Mesenchymal stem cell (in vitro differentiated cells and primary cell): ENCODE results near the gene MEG3.
A peak's percentile ranks its signal among the peaks of the same experiment; 100 is the strongest.

Experiments
- DNase-seq: peaks from one replicate; pipeline ENCODE4 v3.0.0-alpha.2; 2013
- H2AFZ ChIP-seq: one replicate; pipeline ENCODE4 v1.6.1; 2013; ENCODE audit warnings: low read depth, mild to moderate bottlenecking, control low read depth, inconsistent platforms, low read length, moderate library complexity
- H2AK5ac ChIP-seq: 2 replicates; pipeline ENCODE4 v1.6.1; 2013; ENCODE audit warnings: low read length, moderate library complexity, mild to moderate bottlenecking, inconsistent platforms; ENCODE audit not compliant: severe bottlenecking
- H2BK120ac ChIP-seq: one replicate; pipeline ENCODE4 v1.6.1; 2013; ENCODE audit warnings: low read depth, mild to moderate bottlenecking, inconsistent platforms, low read length, moderate library complexity
- H2BK12ac ChIP-seq, 2 experiments: one replicate each; pipeline ENCODE4 v1.6.1; 2013; ENCODE audit warnings: inconsistent platforms in 2 of 2, low read length in 2 of 2, mild to moderate bottlenecking in 2 of 2, moderate library complexity in 2 of 2, control low read depth in 1 of 2
- H2BK15ac ChIP-seq: one replicate; pipeline ENCODE4 v1.6.1; 2013; ENCODE audit warnings: mild to moderate bottlenecking, low read depth, inconsistent platforms; ENCODE audit not compliant: poor library complexity, severe bottlenecking
- H2BK5ac ChIP-seq: 2 replicates; pipeline ENCODE4 v1.6.1; 2013; ENCODE audit warnings: low read depth, mild to moderate bottlenecking, low read length, control low read depth, inconsistent platforms; ENCODE audit not compliant: poor library complexity, severe bottlenecking
- H3K14ac ChIP-seq, 2 experiments: one replicate each; pipeline ENCODE4 v1.6.1; 2013; ENCODE audit warnings: inconsistent platforms in 2 of 2, low read length in 2 of 2, control low read depth in 1 of 2, mild to moderate bottlenecking in 1 of 2, moderate library complexity in 1 of 2
- H3K18ac ChIP-seq, 2 experiments: one replicate each; pipeline ENCODE4 v1.6.1; 2013; ENCODE audit warnings: inconsistent platforms in 2 of 2, low read length in 2 of 2, control low read depth in 1 of 2, low read depth in 1 of 2, mild to moderate bottlenecking in 1 of 2
- H3K23ac ChIP-seq, 2 experiments: one replicate each; pipeline ENCODE4 v1.6.1; 2013; ENCODE audit warnings: inconsistent platforms in 2 of 2, low read length in 2 of 2, mild to moderate bottlenecking in 2 of 2, moderate library complexity in 2 of 2, control low read depth in 1 of 2
- H3K27ac ChIP-seq: 2 replicates; pipeline ENCODE4 v1.5.1; 2013; ENCODE audit warnings: mild to moderate bottlenecking, moderate library complexity, low read length, control low read depth, inconsistent platforms; ENCODE audit not compliant: poor library complexity, severe bottlenecking
- H3K27me3 ChIP-seq, 2 experiments: 2 replicates each; pipeline versions ENCODE4 v1.6.1 to v1.7.0; 2013; ENCODE audit warnings: low read length in 2 of 2, mild to moderate bottlenecking in 2 of 2, moderate library complexity in 2 of 2, control low read depth in 1 of 2, inconsistent platforms in 1 of 2; ENCODE audit not compliant: control insufficient read depth in 1 of 2, insufficient read depth in 1 of 2
- H3K36me3 ChIP-seq, 2 experiments: 2 replicates each; pipeline versions ENCODE4 v1.6.1 to v1.7.0; 2013; ENCODE audit warnings: low read length in 2 of 2, control low read depth in 1 of 2, inconsistent platforms in 1 of 2, low read depth in 1 of 2, mild to moderate bottlenecking in 1 of 2; ENCODE audit not compliant: insufficient read depth in 2 of 2, control insufficient read depth in 1 of 2
- H3K4ac ChIP-seq, 2 experiments: one replicate each; pipeline ENCODE4 v1.6.1; 2013; ENCODE audit warnings: inconsistent platforms in 2 of 2, low read length in 2 of 2, mild to moderate bottlenecking in 2 of 2, moderate library complexity in 2 of 2, control low read depth in 1 of 2, low read depth in 1 of 2
- H3K4me1 ChIP-seq: 2 replicates; pipeline ENCODE4 v1.6.1; 2013; ENCODE audit warnings: low read depth, low read length, control low read depth; ENCODE audit not compliant: control insufficient read depth, insufficient read depth
- H3K4me2 ChIP-seq: 2 replicates; pipeline ENCODE4 v1.6.1; 2013; ENCODE audit warnings: low read length, mild to moderate bottlenecking, inconsistent platforms; ENCODE audit not compliant: poor library complexity, severe bottlenecking
- H3K4me3 ChIP-seq, 2 experiments: 2 replicates each; pipeline versions ENCODE4 v1.5.1 to v1.7.0; 2013; ENCODE audit warnings: low read length in 2 of 2, mild to moderate bottlenecking in 2 of 2, control low read depth in 1 of 2, low read depth in 1 of 2; ENCODE audit not compliant: insufficient read depth in 1 of 2
- H3K79me1 ChIP-seq: replicated peaks from 2 replicates; pipeline ENCODE4 v1.6.1; 2013; ENCODE audit warnings: mild to moderate bottlenecking, control low read depth, low read length, inconsistent platforms; ENCODE audit not compliant: poor library complexity, severe bottlenecking
- H3K9ac ChIP-seq: 2 replicates; pipeline ENCODE4 v1.7.0; 2013; ENCODE audit warnings: mild to moderate bottlenecking, low read length, moderate library complexity
- H3K9me3 ChIP-seq: 2 replicates; pipeline ENCODE4 v1.7.0; 2013; ENCODE audit warnings: mild to moderate bottlenecking, low read length; ENCODE audit not compliant: control insufficient read depth
- H4K8ac ChIP-seq: one replicate; pipeline ENCODE4 v1.6.1; 2013; ENCODE audit warnings: inconsistent platforms, mild to moderate bottlenecking, low read length, moderate library complexity
- H4K91ac ChIP-seq: one replicate; pipeline ENCODE4 v1.6.1; 2013; ENCODE audit warnings: mild to moderate bottlenecking, low read length, inconsistent platforms
- WGBS: methylation state at CpG from one replicate; pipeline ENCODE4 v1.1.7; 2013; ENCODE audit warnings: mixed read lengths; 5-methylcytosine and 5-hydroxymethylcytosine counted together

MEG3 gene

DNA sequence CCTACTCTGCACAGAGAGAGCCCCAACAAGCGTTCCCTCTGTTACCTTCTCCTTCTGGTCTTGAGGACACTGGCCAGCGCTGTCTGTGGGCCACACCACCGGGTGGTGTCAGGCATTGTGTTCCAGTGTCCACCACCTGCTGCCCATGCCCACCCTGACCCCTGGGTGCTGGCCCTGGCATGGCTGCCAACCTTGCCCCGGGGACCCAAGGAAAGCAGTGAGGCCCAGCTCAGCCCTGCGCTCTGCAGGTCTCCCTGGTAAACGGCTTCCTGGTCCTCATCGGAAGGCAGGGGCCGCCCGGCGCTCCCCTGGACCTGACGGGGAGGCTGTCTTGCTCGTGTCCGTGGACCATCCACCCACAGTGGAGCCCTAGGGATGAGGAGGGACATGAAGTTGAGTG, 21.8 kb upstream of the MEG3 start:
- no peak overlapping the region for H2AFZ ChIP-seq
- H3K36me3 ChIP-seq, result no peaks in the 10 kb centered on the region
- no peaks in the 10 kb centered on the region for H3K4me1 ChIP-seq
- no peak for DNase-seq
- no peak overlapping the region for H4K8ac ChIP-seq
- H3K4me2 ChIP-seq, result no peak overlapping the region
- H2BK5ac ChIP-seq, result no peak overlapping the region
- 95% methylated on average over 11 of the region's 13 CpGs for WGBS
- no peaks in the 10 kb centered on the region for H3K79me1 ChIP-seq
- H2AK5ac ChIP-seq, result no peak overlapping the region
- H3K4ac ChIP-seq, result no peak overlapping the region
- no peak overlapping the region for H2BK120ac ChIP-seq
- no peak overlapping the region for H3K23ac ChIP-seq
- H3K9me3 ChIP-seq, result peaks cover 11% of the 10 kb centered on the region
- peaks cover 23 to 57% of the 10 kb centered on the region in 2 experiments for H3K27me3 ChIP-seq
- H3K18ac ChIP-seq, result no peak overlapping the region
- no peak overlapping the region for H3K4me3 ChIP-seq
- no peak overlapping the region for H2BK15ac ChIP-seq
- peak overlapping the region; percentile 76 for H4K91ac ChIP-seq
- H2BK12ac ChIP-seq, result no peak overlapping the region
- no peak overlapping the region for H3K9ac ChIP-seq
- no peak overlapping the region for H3K27ac ChIP-seq
- H3K14ac ChIP-seq, result no peak overlapping the region

DNA sequence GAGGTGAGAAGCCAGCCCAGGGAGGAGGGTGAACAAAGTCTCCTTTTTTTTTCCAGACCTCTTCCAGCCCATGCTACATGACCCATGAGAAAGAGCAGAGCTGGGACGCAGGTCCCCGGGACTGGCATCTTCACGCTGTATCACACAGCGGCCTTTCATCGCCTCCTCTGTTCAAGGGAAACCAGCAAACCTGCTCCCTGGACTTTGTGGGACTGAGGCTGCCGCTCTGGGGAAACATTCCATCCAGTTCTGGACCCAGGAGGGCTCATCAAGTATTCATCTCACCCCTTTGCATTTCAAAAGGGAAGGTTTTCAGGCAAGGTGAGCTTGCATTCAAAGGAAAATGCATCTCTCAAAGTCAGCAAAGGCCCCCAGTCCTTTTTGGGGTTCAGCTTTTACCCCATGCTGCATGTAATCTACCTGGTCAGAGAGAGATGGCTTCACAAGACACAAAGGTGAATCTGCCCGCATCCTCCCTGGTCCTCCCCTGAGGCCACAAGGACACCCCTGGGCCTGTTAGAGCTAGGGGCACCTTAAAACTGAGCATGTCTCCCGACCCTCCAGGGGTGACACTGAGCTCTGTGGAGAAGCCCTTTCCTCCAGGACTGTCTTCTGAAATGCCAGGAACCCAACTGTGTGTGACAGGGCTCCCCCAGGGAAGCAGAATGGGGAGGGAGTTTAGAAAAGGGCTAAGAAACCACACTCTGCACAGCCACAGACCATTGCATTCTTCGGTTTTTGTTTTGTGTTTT, 21.2 kb upstream of the MEG3 start:
- Histone ChIP-seq H4K91ac (peak overlapping the region; percentile 76), H2BK15ac (no peak overlapping the region), H3K4me2 (no peak overlapping the region), H3K79me1 (no peaks in the 10 kb centered on the region), H3K14ac (no peak overlapping the region), H2BK5ac (no peak overlapping the region), H3K9ac (no peak overlapping the region), H2BK120ac (no peak overlapping the region), H3K36me3 (no peaks in the 10 kb centered on the region), H2BK12ac (no peak overlapping the region), H3K27me3 (peaks cover 23 to 63% of the 10 kb centered on the region in 2 experiments), H2AK5ac (no peak overlapping the region), H4K8ac (no peak overlapping the region), H2AFZ (no peak overlapping the region), H3K4me1 (no peaks in the 10 kb centered on the region), H3K4ac (no peak overlapping the region), H3K9me3 (peaks cover 16% of the 10 kb centered on the region), H3K27ac (no peak overlapping the region), H3K23ac (no peak overlapping the region), H3K18ac (no peak overlapping the region), H3K4me3 (no peak overlapping the region)
- DNase-seq, result no peak
- WGBS, result 79% methylated on average over 8 of the region's 9 CpGs

DNA sequence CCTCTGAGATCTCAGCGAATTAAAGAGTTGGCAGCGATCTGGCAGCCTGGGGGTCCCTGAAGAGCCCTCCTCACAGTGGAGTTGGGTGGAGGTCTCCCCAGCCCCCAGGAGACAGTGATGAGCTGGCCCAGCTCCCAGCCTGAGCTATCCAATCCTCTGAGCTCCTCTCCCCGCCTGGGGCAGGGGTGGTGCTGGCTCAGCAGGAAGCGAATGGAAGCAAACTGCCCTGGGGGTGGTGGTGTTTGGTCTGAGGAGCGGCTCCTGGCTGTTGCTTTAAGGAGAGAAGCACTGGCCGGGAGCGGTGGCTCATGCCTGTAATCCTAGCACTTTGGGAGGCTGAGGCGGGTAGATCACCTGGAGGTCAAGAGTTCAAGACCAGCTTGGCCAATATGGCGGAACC, 19.5 kb upstream of the MEG3 start:
- Histone ChIP-seq H3K4me2 (no peak overlapping the region), H4K8ac (no peak overlapping the region), H3K4ac (no peak overlapping the region), H3K18ac (no peak overlapping the region), H3K23ac (no peak overlapping the region), H2BK15ac (no peak overlapping the region), H3K36me3 (no peaks in the 10 kb centered on the region), H3K79me1 (no peaks in the 10 kb centered on the region), H3K14ac (no peak overlapping the region), H3K9ac (no peak overlapping the region), H3K9me3 (peaks cover 29% of the 10 kb centered on the region), H2BK12ac (no peak overlapping the region), H3K27me3 (peaks cover 23 to 67% of the 10 kb centered on the region in 2 experiments), H4K91ac (no peak overlapping the region), H3K27ac (no peak overlapping the region), H3K4me3 (no peak overlapping the region), H2BK120ac (no peak overlapping the region), H2AK5ac (no peak overlapping the region), H3K4me1 (no peaks in the 10 kb centered on the region), H2BK5ac (no peak overlapping the region), H2AFZ (no peak overlapping the region)
- DNase-seq, result no peak
- WGBS, result 97% methylated on average over 9 of the region's 9 CpGs

DNA sequence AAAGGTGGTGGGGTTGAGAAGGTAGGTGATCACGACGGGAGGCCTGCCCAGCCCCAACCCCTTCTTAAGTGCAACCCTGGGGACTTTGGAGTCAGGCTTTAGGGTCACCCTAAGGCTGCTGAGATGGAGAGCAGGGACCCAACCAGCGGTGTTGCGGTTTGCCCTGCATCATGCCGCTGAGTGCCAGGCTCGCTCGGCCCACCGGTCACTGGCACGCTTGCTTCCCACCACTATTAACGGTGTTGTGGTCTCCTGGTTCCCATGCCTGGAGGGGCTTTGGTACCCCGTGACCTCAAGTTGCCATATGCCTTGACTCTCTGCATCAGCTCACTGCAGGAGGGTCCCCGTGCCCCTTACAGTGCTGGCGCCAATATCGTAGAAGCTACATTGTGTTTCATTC, 18.4 kb upstream of the MEG3 start:
- H2BK120ac ChIP-seq, result no peak overlapping the region
- H4K91ac ChIP-seq, result no peak overlapping the region
- peaks cover 22 to 69% of the 10 kb centered on the region in 2 experiments for H3K27me3 ChIP-seq
- no peak overlapping the region for H3K4ac ChIP-seq
- H3K4me2 ChIP-seq, result no peak overlapping the region
- H3K9me3 ChIP-seq, result peaks cover 35% of the 10 kb centered on the region
- no peaks in the 10 kb centered on the region for H3K36me3 ChIP-seq
- no peak overlapping the region for H2BK12ac ChIP-seq
- no peaks in the 10 kb centered on the region for H3K79me1 ChIP-seq
- H2AK5ac ChIP-seq, result no peak overlapping the region
- DNase-seq, result no peak
- H4K8ac ChIP-seq, result no peak overlapping the region
- H3K4me1 ChIP-seq, result no peaks in the 10 kb centered on the region
- no peak overlapping the region for H2BK5ac ChIP-seq
- H3K9ac ChIP-seq, result no peak overlapping the region
- H3K23ac ChIP-seq, result no peak overlapping the region
- no peak overlapping the region for H2AFZ ChIP-seq
- H3K18ac ChIP-seq, result no peak overlapping the region
- no peak overlapping the region for H3K27ac ChIP-seq
- no peak overlapping the region for H2BK15ac ChIP-seq
- H3K14ac ChIP-seq, result no peak overlapping the region
- H3K4me3 ChIP-seq, result no peak overlapping the region
- WGBS, result 96% methylated on average over 14 of the region's 14 CpGs
